ENCODE results near the gene ZNF492.

- no peak for TF ChIP-seq CTCF (conservative IDR thresholded peaks at IDR 0.05 in 1 of 2, IDR thresholded peaks at IDR 0.05 in 1 of 2; ENCODE audit: extremely low read depth in 1 of 2, insufficient read depth in 1 of 2, low read depth in 1 of 2, low read length in 2 of 2)
- no peak for TF ChIP-seq EZH2 (IDR thresholded peaks at IDR 0.05; ENCODE audit: borderline replicate concordance, low read length)
Observed at GRCh38 chr19:22606212-22606553, 27.9 kb upstream of the ZNF492 start.
